ENCODE data around the gene ITPR1. TPM values are rescaled to one million over a fixed set of nuclear protein-coding genes. Genes with fewer than 3 reads are reported as not detected.

Gene ITPR1
- total and polyA plus RNA-seq, 2 experiments from 2014 or later = 6.8 to 21.0 TPM

DNA sequence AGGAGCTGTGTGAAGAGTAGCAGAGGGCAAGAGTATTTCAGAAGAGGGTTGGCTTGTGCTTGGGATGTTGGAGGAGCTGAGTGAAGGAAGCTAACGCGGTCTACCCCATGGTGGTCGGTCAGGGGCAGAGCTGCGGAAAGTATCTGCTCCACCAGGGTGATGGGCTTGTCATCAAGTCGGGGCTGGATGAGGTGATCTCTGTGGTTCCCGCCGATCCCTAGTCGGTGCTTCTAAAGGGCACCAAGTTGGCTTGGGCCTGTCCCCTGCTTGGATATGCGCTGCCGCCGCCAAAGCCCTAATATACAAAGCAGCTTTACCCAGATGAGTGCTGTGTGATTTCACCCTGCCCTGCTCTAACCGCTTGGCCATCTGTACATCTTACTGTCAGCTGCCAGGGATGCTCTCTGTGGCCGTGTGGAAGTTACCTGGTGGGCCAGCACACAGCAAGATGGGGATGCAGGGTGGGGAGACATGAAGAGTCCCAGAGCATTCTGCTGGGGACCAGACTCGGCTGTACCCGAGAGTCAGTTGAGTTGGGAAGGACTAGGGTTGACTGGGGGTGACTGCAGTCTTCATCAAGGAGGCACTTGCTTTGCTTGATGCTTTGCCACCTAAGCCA, 260.0 kb downstream of the ITPR1 start (continued):
- TF ChIP-seq, protein P1, sequence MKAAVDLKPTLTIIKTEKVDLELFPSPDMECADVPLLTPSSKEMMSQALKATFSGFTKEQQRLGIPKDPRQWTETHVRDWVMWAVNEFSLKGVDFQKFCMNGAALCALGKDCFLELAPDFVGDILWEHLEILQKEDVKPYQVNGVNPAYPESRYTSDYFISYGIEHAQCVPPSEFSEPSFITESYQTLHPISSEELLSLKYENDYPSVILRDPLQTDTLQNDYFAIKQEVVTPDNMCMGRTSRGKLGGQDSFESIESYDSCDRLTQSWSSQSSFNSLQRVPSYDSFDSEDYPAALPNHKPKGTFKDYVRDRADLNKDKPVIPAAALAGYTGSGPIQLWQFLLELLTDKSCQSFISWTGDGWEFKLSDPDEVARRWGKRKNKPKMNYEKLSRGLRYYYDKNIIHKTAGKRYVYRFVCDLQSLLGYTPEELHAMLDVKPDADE (IDR thresholded peaks at IDR 0.05) = no peak

DNA sequence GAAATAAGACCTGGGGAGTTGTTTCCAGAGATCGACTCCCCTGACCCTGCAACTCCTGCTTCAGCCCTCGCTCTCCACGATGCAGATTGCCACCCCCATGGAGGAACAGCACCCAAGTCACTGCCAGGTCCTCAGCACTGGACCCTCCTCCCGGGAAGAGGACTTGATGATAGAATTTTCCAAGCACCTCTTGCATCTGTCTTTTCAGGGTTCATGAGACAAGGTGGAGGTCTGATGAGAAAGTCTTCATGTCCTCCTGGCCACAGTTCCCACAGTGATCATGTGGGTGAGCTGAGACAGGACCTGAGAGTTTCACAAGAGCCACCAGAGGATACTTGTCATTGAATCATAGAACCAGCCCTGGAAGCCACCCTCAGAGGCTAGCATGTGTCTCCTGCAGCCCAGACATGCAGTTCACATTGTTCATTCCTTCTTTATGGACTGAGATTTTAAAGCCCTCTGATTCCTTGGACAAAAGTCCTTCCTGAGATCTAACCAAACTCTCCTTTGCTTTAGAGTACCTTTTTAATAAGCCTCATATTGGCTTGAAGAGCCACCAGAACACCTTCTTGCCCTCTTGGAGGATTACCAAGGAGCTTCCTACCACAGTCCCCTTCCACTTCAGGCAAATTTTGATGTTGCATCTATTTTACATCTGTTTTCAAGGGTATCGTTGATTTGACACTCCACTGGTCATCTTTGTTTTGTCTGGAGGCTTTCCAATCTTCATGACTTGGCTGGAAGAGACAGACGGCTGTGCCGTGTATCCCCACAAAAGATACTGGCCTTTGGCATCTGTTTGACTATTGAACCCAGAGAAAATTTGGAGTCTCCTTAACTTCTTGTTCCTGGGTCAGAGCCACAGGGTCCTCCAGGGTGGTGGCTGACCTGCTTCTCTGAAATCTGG, 261.3 kb downstream of the ITPR1 start:
- no peak for TF ChIP-seq EZH2phosphoT487 (IDR thresholded peaks at IDR 0.05; ENCODE audit: unreplicated experiment)
- Histone ChIP-seq H4K20me1 (replicated peaks; ENCODE audit: insufficient read depth) (no peaks in the 10 kb centered on the region), H3K27ac (ENCODE audit: low read depth) (no peak overlapping the region), H3K36me3 (ENCODE audit: insufficient read depth) (no peaks in the 10 kb centered on the region), H2AFZ (no peak overlapping the region), H3F3A (replicated peaks; ENCODE audit: low read depth) (no peaks in the 10 kb centered on the region), H3K4me3 (no peak overlapping the region), H3K27me3 (ENCODE audit: insufficient read depth) (no peaks in the 10 kb centered on the region), H3K9me2 (ENCODE audit: insufficient read depth) (no peaks in the 10 kb centered on the region), H3K79me2 (replicated peaks; ENCODE audit: insufficient read depth) (no peaks in the 10 kb centered on the region), H3K4me2 (no peak overlapping the region), H3K4me1 (ENCODE audit: insufficient read depth) (peaks cover 7% of the 10 kb centered on the region; the same call in 1 of the 2 replicates)
- Mint-ChIP-seq H3K36me3 (ENCODE audit: low read depth) (no peaks in the 10 kb centered on the region), H3K27ac (no peak overlapping the region), H3K9me3 (no peaks in the 10 kb centered on the region), H3K4me1 (peaks cover 15% of the 10 kb centered on the region), H3K4me3 (no peak overlapping the region), H3K27me3 (ENCODE audit: insufficient read depth, low read depth, poor library complexity) (no peaks in the 10 kb centered on the region)
- ATAC-seq (no peak), DNase-seq (ENCODE audit: low spot score) (no peak)

DNA sequence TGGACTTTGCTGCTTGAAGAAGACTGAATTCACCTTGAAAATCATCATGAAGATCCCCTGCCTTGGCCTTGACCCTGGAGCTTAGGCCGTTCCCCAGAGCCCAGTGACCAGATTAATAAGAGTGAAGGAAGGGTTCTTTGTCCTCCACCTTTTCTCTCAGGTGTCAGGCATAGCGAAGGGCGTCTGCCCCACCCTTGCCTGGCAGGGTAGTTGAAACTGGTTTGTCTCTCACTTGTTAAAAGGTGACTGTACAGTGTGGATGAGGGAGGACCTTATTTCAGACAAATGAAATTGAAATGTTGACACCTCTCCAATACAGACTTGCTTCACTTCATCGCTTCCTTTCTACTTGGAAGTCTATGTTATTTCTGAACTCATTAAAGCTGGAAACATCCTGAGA, 262.4 kb downstream of the ITPR1 start:
- Histone ChIP-seq H3K4me2 (no peak overlapping the region), H2AFZ (no peak overlapping the region), H3K79me2 (replicated peaks; ENCODE audit: insufficient read depth) (no peaks in the 10 kb centered on the region), H3K27ac (ENCODE audit: low read depth) (no peak overlapping the region), H3K27me3 (ENCODE audit: insufficient read depth) (no peaks in the 10 kb centered on the region), H3F3A (replicated peaks; ENCODE audit: low read depth) (no peaks in the 10 kb centered on the region), H4K20me1 (replicated peaks; ENCODE audit: insufficient read depth) (no peaks in the 10 kb centered on the region), H3K4me1 (ENCODE audit: insufficient read depth) (peaks cover 7% of the 10 kb centered on the region; the same call in 1 of the 2 replicates), H3K4me3 (no peak overlapping the region), H3K36me3 (ENCODE audit: insufficient read depth) (no peaks in the 10 kb centered on the region), H3K9me2 (ENCODE audit: insufficient read depth) (no peaks in the 10 kb centered on the region)
- no peak for TF ChIP-seq ZNF331 (CRISPR knock-in tag; IDR thresholded peaks at IDR 0.05; ENCODE audit: low read depth)
- Mint-ChIP-seq H3K27ac (no peak overlapping the region), H3K9me3 (no peaks in the 10 kb centered on the region), H3K27me3 (ENCODE audit: insufficient read depth, low read depth, poor library complexity) (no peaks in the 10 kb centered on the region), H3K36me3 (ENCODE audit: low read depth) (no peaks in the 10 kb centered on the region), H3K4me3 (no peak overlapping the region), H3K4me1 (peaks cover 12% of the 10 kb centered on the region)
- ATAC-seq (no peak), DNase-seq (ENCODE audit: low spot score) (no peak)

DNA sequence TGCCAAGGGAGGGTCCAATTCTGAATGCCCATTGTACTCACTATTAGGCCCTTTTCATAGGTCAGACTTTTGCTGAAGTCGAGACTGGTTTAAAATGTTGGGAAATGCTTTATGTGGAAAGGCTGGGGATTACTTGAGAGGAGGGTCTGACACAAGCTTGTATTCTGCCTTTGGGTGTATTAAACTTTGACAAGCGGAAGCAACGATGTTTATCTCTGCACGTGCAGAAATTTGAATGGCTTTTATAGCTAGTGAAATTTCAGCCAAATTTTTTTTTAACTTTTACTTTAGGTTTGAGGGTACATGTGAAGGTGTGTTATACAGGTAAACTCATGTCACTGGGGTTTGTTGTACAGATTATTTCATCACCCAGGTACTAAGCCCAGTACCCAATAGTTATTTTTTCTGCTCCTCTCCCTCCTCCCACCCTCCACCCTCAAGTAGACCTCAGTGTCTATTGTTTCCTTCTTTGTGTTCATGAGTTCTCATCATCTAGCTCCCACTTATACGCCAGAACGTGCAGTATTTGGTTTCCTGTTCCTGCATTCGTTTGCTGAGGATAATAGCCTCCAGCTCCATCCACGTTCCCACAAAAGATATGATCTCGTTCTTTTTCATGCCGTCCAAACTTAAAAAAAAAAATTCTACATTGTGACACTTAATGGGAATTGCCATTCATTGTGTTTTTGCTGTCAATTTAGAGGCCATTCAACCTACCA, 263.1 kb downstream of the ITPR1 start:
- H3K4me3 Mint-ChIP-seq = no peak overlapping the region
- no peaks in the 10 kb centered on the region for H3K9me3 Mint-ChIP-seq
- TF ChIP-seq EZH2 (IDR thresholded peaks at IDR 0.05; ENCODE audit: low read depth, unreplicated experiment) = no peak

More for the DNA sequence above, 263.1 kb downstream of the ITPR1 start:
- H3K4me1 ChIP-seq (ENCODE audit: insufficient read depth) = peaks cover 1% of the 10 kb centered on the region; the same call in 1 of the 2 replicates
- no peaks in the 10 kb centered on the region for H3K9me2 ChIP-seq (ENCODE audit: insufficient read depth)
- Mint-ChIP-seq H3K36me3 (ENCODE audit: low read depth) (no peaks in the 10 kb centered on the region), H3K27ac (no peak overlapping the region), H3K4me1 (peaks cover 5% of the 10 kb centered on the region), H3K27me3 (ENCODE audit: insufficient read depth, low read depth, poor library complexity) (no peaks in the 10 kb centered on the region)
- no peaks in the 10 kb centered on the region for H3K36me3 ChIP-seq (ENCODE audit: insufficient read depth)
- H3K4me3 ChIP-seq = no peak overlapping the region
- DNase-seq (ENCODE audit: low spot score) = no peak
- no peaks in the 10 kb centered on the region for H3K79me2 ChIP-seq (replicated peaks; ENCODE audit: insufficient read depth)
- no peaks in the 10 kb centered on the region for H3F3A ChIP-seq (replicated peaks; ENCODE audit: low read depth)
- H4K20me1 ChIP-seq (replicated peaks; ENCODE audit: insufficient read depth) = no peaks in the 10 kb centered on the region
- H2AFZ ChIP-seq = no peak overlapping the region
- no peak overlapping the region for H3K4me2 ChIP-seq
- no peak for ATAC-seq
- H3K27me3 ChIP-seq (ENCODE audit: insufficient read depth) = no peaks in the 10 kb centered on the region
- H3K27ac ChIP-seq (ENCODE audit: low read depth) = no peak overlapping the region

Data from GM23338 (cell line).